PC-3 (cell line): ENCODE results near the gene EPHA2. TPM values are rescaled to one million over a fixed set of nuclear protein-coding genes. Genes with fewer than 3 reads are reported as not detected.
A peak's percentile ranks its signal among the peaks of the same experiment; 100 is the strongest.

Source experiments
- ATAC-seq: fragments of 200-7000 bp; cut with Tn5 transposase; 2 replicates; pipeline ENCODE4 v1.9.1; 2020; ENCODE audit warnings: mild to moderate bottlenecking, moderate library complexity
- BruUV-seq: library from RNA; stranded (reverse); fragments of 400-500 nt; replicated peaks from 2 replicates; lab custom pipeline; 2021; lab: Mats Ljungman, UMichigan
- CTCF ChIA-PET: fragments of 300-600 bp; sonication (Branson Sonifier 250); formaldehyde crosslinking; loops from one replicate; lab custom pipeline; 2022; ENCODE audit warnings: antibody characterized with exemption; lab: Charles Lee
- POLR2A ChIA-PET: fragments of 300-600 bp; sonication (Branson Sonifier 250); formaldehyde crosslinking; loops from one replicate; lab custom pipeline; 2022; ENCODE audit warnings: antibody characterized with exemption; ENCODE audit not compliant: unreplicated experiment; lab: Charles Lee
- DNase-seq: peaks from one replicate; pipeline ENCODE4 v3.0.0-alpha.2; 2015
- H2AFZ ChIP-seq: fragments of 300-600 bp; sonication (generic); 2 replicates; pipeline ENCODE4 v1.6.0; 2016; ENCODE audit warnings: antibody characterized with exemption, low read length
- H3F3A ChIP-seq: fragments of 300-600 bp; sonication (generic); one replicate; pipeline ENCODE4 v1.6.0; 2017; ENCODE audit warnings: antibody characterized with exemption, low read length, control low read depth, mild to moderate bottlenecking; ENCODE audit not compliant: unreplicated experiment
- H3K27ac ChIP-seq: fragments of 300-600 bp; sonication (generic); 2 replicates; pipeline ENCODE4 v1.5.1; 2016; ENCODE audit warnings: mild to moderate bottlenecking, low read length
- H3K27me3 ChIP-seq: fragments of 300-600 bp; sonication (generic); 2 replicates; pipeline ENCODE4 v1.6.1; 2016; ENCODE audit warnings: low read length, mixed read lengths
- H3K36me3 ChIP-seq: fragments of 300-600 bp; sonication (generic); 2 replicates; pipeline ENCODE4 v1.6.1; 2016; ENCODE audit warnings: low read depth, mixed run types, low read length, mixed read lengths
- H3K4me1 ChIP-seq: fragments of 300-600 bp; sonication (generic); 2 replicates; pipeline ENCODE4 v1.5.1; 2016; ENCODE audit warnings: low read length; ENCODE audit not compliant: insufficient read depth
- H3K4me2 ChIP-seq: fragments of 300-600 bp; sonication (generic); 2 replicates; pipeline ENCODE4 v1.6.0; 2016; ENCODE audit warnings: low read length
- H3K4me3 ChIP-seq: fragments of 300-600 bp; sonication (generic); 2 replicates; pipeline ENCODE4 v1.5.1; 2016; ENCODE audit warnings: mild to moderate bottlenecking, low read length, mixed read lengths
- H3K79me2 ChIP-seq: fragments of 300-600 bp; sonication (generic); 2 replicates; pipeline ENCODE4 v1.6.1; 2017; ENCODE audit warnings: low read length, mixed read lengths
- H3K9ac ChIP-seq: fragments of 300-600 bp; sonication (generic); 2 replicates; pipeline ENCODE4 v1.6.0; 2016; ENCODE audit warnings: mild to moderate bottlenecking, low read length
- H3K9me2 ChIP-seq: fragments of 300-600 bp; sonication (generic); replicated peaks from 2 replicates; pipeline ENCODE4 v1.6.1; 2016; ENCODE audit warnings: mixed run types, low read length, mixed read lengths
- H3K9me3 ChIP-seq: fragments of 300-600 bp; sonication (generic); 2 replicates; pipeline ENCODE4 v1.6.1; 2016; ENCODE audit warnings: low read length, mixed read lengths
- H4K20me1 ChIP-seq: fragments of 300-600 bp; sonication (generic); 2 replicates; pipeline ENCODE4 v1.6.1; 2016; ENCODE audit warnings: low read length, mixed read lengths
- CTCF ChIP-seq: fragments of 300-600 bp; sonication (generic); conservative IDR thresholded peaks from 2 replicates; pipeline ENCODE4 v1.5.1; 2017; ENCODE audit warnings: antibody characterized with exemption, low read depth, mild to moderate bottlenecking, low read length
- EZH2 ChIP-seq: fragments of 300-600 bp; sonication (generic); IDR thresholded peaks from one replicate; pipeline ENCODE4 v1.6.1; 2017; ENCODE audit warnings: antibody characterized with exemption, mild to moderate bottlenecking, low read length; ENCODE audit not compliant: unreplicated experiment
- EZH2phosphoT487 ChIP-seq: fragments of 300-600 bp; sonication (generic); IDR thresholded peaks from 2 replicates; pipeline ENCODE4 v1.6.1; 2018; ENCODE audit warnings: mild to moderate bottlenecking, antibody characterized with exemption, low read length, borderline replicate concordance
- intact Hi-C: fragments of 100-400 bp; cut with micrococcal nuclease; formaldehyde crosslinking; loops from 2 replicates; pipeline ENCODE4 v1.9.0; 2023
- total RNA-seq: library from RNA; depleted of rRNA; stranded (reverse); fragments of >200 nt; gene quantifications from 2 replicates; pipeline ENCODE4 v1.2.3, GENCODE V29; 2014

Gene EPHA2
- total RNA-seq, 1 experiment from 2014 or later, result 459 TPM

GRCh38 chr1:16181887-16182719, 26.2 kb upstream of the EPHA2 start:
- Histone ChIP-seq H3K9me3 (no peaks in the 10 kb centered on the region), H3K4me2 (peak overlapping the region; percentile 78), H3K4me1 (peaks cover 84% of the 10 kb centered on the region), H4K20me1 (no peaks in the 10 kb centered on the region), H3K9me2 (no peaks in the 10 kb centered on the region), H3K27me3 (no peaks in the 10 kb centered on the region), H3K36me3 (no peaks in the 10 kb centered on the region), H3K9ac (peak overlapping the region; percentile 55), H3K27ac (peak overlapping the region; percentile 87), H2AFZ (no peak overlapping the region), H3F3A (no peaks in the 10 kb centered on the region), H3K79me2 (peaks cover 58% of the 10 kb centered on the region), H3K4me3 (peak overlapping the region; percentile 21; the same call in 1 of the 2 replicates)
- BruUV-seq, result TSS peak; percentile 87
- no peak for TF ChIP-seq EZH2
- TF ChIP-seq CTCF, result no peak
- no peak for TF ChIP-seq EZH2phosphoT487
- POLR2A ChIA-PET, result interaction anchor here (0.5 to 1.7 kb wide), 3 partner anchors 9 to 106 kb away, joined by 3 to 5 read pairs (median 3); no protein-coding TSS in a partner anchor
- intact Hi-C loops, result no loop called here
- ATAC-seq, result peak; percentile 83
- CTCF ChIA-PET, result no interaction called here
- DNase-seq, result peak; percentile 94

- CTCF ChIA-PET, result no interaction called here
- TF ChIP-seq EZH2phosphoT487, result no peak
- no peak for TF ChIP-seq CTCF
- no peak for TF ChIP-seq EZH2
- POLR2A ChIA-PET, result interaction anchor here (1.7 kb wide), 1 partner anchor 35 kb away, joined by 5 read pairs; no protein-coding TSS in a partner anchor
- intact Hi-C loops, result no loop called here
- H3K36me3 ChIP-seq, result no peaks in the 10 kb centered on the region
- no peak for ATAC-seq
- DNase-seq, result peak; percentile 57
- peaks cover 94% of the 10 kb centered on the region for H3K4me1 ChIP-seq
- H3K4me2 ChIP-seq, result no peak overlapping the region
- H3K9me2 ChIP-seq, result no peaks in the 10 kb centered on the region
- H3K4me3 ChIP-seq, result no peak overlapping the region
- H3K27me3 ChIP-seq, result no peaks in the 10 kb centered on the region
- H3F3A ChIP-seq, result peaks cover 6% of the 10 kb centered on the region
- H4K20me1 ChIP-seq, result no peaks in the 10 kb centered on the region
- BruUV-seq, result no TSS peak
- no peak overlapping the region for H2AFZ ChIP-seq
- H3K79me2 ChIP-seq, result peaks cover 58% of the 10 kb centered on the region
- H3K27ac ChIP-seq, result peak overlapping the region; percentile 87; the same call in 1 of the 2 replicates
- no peaks in the 10 kb centered on the region for H3K9me3 ChIP-seq
- no peak overlapping the region for H3K9ac ChIP-seq
These were observed 24.5 kb upstream of the EPHA2 start for GRCh38 chr1:16180291-16180824.
